Myocyte (in vitro differentiated cells): ENCODE data around the gene INAFM2. TPM values are rescaled to one million over a fixed set of nuclear protein-coding genes. Genes with fewer than 3 reads are reported as not detected.
A peak's percentile ranks its signal among the peaks of the same experiment; 100 is the strongest.

Experiments used
- DNase-seq: peaks from one replicate; pipeline ENCODE4 v3.0.0-alpha.2; 2012; ENCODE audit warnings: low read depth
- total RNA-seq: library from RNA; depleted of rRNA; stranded (reverse); fragments of >200 nt; gene quantifications from 2 replicates; pipeline ENCODE4 v1.2.3, GENCODE V29; 2014

The INAFM2 gene
- total RNA-seq, 1 donor from 2014 or later, result 40.5 TPM

DNA sequence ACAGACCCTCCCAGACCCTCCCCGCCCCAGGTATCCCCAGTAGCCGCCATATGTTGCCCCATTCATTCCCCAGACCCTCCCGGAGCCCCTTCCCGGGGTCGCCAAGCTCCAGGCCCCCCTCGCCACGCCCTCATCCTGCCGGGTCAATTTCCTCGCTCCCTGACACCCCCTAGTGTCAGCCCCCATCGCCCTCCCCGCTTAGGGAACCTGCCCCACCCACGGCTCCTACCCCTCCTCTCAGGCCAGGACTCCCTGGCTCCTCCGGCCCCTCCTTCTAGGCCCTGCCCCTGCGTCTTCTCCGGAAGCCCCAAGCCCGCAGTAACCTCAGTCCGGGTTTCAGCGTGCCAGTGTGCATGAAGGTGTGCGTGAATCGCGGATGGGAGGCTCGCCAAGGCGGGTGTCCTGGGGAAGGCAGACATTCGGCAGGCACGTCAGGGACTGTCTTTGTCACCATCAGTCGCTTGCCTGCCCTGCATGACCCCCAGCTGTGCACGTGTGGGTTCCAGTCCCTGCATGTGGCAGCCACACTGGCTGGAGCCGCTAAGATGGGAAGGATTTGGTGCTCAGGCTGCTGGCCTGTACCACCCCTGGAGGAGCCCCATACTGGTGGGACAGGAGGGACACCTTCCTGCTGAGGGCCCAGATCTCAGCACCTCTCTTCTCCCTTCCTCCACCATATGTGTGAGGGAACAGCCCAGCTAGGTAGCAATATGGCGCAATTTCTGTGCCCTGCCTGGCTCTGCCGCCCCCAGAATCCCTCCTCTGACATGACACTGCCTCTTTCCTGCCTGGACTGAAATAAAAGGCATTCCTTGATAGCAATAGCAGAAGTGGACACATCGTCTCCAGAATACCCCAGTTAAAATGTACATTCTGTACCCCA lies 35.2 kb downstream of the INAFM2 start:
- DNase-seq, result no peak

DNA sequence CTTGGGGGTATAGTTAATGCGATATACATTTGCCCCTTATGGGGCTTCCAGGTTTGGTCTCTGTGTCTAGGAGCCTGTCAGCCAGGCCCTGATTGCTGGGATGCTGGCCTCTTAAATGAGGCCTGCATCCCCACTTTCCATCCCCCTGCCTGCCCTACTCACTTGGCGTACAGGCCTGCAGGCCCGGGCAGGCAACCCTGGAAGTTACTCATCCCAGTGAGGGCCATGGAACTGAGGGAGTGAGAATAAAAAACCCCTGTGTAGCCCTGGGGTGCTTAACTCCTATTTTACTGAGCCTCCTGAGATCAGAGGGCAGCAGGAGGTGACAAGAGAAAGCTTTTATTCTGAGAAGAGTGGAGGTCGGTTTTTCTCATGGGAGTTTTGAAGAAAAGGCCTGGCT lies 36.5 kb downstream of the INAFM2 start:
- no peak for DNase-seq

DNA sequence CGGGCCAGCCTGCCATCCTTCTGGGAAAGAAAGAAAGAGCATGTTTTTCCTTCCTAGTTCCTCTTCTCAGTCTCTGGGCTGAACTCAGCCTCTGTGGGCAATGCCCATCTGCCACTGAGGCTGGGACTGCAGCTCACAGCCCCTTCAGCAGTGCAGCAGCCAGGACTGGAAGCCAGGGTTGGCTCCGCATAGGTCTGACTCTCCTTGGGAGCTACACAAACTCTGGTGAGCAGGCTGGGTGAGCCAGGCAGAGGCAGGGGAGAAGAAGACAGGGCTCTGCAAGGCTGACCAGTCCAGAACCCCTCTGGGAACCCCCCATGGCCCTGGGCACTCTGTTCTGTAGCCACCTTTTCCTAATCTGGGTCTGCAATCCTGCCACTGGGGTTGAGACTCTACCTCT lies 38.1 kb downstream of the INAFM2 start:
- DNase-seq, result no peak

DNA sequence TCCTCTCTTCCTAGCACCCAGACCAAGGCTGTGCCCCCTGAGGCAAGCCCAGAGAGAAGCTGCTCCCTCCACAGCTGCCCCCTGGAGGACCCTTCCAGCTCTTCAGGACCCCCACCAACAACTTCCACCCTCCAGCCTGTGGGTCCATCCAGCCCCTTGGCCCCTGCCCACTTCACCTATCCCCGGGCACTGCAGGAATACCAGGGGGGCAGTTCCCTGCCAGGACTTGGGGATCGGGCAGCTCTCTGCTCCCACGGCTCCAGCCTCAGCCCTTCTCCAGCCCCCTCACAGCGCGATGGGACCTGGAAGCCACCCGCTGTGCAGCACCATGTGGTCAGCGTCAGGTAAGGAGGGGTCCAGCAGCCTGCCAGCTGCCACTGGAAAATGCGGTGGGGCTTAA lies 40.1 kb downstream of the INAFM2 start:
- DNase-seq, result no peak

DNA sequence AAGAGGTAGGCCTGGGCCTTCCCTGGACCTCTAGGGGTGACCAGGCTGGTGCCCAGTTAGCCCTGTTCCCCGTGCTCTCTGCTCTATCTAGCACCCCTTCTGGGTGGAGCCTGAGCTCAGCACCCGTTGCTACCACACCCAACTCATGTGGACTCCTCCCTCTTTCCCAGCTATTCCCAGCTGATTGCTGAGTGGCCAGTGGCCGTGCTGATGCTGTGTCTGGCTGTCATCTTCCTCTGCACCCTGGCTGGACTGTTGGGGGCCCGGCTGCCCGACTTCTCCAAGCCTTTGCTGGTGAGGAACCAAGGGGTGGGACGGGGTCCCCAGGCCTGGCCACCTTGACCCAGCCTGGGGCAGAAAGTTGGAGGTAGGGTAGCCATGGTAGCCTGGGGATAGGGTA lies 40.8 kb downstream of the INAFM2 start:
- DNase-seq, result no peak

DNA sequence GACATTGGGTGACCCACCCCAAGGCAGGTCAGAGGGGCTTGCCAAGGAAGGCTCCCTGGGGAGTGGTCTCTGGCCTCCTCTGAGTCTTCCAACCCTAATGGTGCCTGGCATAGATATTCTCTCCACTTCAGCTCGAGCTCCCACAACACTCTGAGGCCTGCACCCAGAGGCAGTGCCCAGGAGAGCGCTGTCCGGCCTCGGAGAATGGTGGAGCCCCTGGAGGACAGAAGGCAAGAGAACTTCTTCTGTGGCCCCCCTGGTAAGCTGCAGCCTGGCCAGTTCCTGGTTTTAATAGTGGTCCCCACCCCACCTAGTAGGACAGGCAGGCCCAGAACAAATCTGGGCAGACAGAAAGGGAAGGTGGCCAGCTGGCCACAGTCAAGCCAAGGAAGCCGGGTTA lies 41.5 kb downstream of the INAFM2 start:
- DNase-seq, result no peak

DNA sequence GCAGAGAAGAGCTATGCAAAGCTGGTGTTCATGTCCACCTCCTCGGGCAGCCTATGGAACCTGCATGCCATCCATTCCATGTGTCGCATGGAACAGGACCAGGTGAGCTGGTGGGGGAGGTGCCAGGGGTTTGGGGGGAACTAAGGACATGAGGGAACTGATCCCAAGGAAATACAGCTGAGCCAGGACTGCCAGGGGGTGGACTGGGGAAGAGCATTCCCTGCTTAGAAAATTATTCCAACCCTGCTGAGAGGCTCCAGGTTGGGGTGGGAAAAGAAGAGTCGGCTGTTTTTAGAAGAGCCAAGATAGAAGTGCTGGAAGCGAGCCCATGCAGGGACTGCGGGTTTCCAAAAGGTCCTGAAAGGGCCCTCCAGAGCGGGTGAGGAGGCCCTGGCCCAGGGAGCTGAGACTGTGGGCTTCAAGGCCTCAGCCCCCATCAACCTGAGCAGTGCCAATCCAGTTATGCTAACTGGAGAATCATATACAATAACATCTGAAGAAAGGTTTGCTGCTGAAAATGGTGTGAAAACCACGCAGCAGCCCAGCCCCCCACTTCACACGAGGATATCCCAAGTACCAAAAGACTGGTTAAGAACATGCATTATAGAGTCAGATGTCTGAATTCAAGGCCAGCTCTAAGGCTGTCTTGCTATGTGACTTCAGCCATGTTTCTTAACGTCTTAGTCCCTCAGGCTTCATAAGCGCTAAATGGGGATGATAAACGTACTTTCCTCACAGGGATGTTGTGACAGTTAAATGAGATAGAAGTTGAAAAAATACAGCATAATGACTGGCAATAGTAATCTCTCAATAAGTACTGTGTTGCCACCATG lies 42.3 kb downstream of the INAFM2 start:
- DNase-seq, result no peak

DNA sequence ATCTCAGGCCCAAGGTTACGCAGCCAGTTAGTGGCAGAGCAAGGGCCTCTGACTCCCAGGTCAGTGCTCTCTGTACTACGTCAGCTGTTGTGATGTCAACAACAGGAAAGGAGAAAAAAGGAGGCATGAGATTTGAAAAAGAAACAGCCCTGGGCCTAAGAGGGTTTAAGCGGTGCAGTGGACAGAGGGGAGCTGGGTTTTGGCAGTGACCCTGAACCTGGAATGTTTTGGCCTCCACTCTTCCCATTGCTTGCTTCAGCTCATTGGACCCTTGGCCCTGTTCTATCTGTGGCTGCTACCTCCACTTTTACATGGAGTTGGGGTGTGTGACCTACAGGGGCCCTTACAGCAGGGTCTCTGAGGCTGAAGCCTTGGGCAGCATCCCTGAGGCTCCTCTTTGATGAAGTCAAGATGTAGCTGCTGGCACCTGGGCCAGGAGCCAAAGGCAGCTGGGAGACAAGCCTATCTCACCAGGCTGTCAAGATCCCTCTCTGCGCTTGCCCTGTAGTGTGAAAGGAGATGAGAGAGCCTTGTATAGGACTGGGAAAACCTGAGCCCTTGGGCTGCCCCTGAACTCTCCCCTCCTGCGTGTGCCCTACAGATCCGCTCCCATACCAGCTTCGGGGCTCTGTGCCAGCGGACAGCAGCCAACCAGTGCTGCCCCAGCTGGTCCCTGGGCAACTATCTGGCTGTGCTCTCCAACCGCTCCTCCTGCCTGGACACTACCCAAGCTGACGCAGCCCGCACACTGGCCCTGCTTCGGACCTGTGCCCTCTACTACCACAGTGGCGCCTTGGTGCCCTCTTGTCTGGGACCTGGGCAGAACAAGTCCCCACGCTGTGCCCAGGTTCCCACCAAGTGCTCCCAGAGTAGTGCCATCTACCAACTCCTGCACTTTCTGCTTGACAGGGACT lies 43.2 kb downstream of the INAFM2 start:
- DNase-seq, result no peak

DNA sequence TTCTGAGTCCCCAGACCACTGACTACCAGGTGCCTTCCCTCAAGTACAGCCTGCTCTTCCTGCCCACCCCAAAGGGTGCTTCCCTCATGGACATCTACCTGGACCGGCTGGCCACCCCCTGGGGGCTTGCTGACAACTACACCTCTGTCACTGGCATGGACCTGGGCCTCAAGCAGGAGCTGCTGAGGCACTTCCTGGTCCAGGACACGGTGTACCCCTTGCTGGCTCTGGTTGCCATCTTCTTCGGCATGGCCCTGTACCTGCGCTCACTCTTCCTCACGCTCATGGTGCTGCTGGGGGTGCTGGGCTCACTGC lies 43.8 kb downstream of the INAFM2 start:
- DNase-seq, result no peak

DNA sequence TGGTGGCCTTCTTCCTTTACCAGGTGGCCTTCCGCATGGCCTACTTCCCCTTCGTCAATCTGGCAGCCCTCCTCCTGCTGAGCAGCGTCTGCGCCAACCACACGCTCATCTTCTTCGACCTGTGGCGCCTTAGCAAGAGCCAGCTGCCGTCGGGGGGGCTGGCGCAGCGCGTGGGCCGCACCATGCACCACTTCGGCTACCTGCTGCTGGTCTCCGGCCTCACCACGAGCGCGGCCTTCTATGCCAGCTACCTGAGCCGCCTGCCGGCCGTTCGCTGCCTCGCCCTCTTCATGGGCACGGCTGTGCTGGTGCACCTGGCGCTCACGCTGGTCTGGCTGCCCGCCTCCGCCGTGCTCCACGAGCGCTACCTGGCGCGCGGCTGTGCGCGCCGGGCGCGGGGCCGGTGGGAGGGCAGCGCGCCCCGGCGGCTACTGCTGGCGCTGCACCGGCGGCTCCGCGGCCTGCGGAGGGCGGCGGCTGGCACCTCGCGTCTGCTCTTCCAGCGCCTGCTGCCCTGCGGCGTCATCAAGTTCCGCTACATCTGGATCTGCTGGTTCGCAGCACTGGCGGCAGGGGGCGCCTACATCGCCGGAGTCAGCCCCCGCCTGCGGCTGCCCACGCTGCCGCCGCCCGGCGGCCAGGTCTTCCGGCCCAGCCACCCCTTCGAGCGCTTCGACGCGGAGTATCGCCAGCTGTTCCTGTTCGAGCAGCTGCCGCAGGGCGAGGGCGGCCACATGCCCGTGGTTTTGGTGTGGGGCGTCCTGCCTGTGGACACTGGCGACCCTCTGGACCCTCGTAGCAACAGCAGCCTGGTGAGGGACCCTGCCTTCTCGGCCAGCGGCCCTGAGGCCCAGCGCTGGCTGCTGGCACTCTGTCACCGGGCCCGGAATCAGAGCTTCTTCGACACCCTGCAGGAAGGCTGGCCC lies 44.5 kb downstream of the INAFM2 start:
- DNase-seq, result peak; percentile 92

DNA sequence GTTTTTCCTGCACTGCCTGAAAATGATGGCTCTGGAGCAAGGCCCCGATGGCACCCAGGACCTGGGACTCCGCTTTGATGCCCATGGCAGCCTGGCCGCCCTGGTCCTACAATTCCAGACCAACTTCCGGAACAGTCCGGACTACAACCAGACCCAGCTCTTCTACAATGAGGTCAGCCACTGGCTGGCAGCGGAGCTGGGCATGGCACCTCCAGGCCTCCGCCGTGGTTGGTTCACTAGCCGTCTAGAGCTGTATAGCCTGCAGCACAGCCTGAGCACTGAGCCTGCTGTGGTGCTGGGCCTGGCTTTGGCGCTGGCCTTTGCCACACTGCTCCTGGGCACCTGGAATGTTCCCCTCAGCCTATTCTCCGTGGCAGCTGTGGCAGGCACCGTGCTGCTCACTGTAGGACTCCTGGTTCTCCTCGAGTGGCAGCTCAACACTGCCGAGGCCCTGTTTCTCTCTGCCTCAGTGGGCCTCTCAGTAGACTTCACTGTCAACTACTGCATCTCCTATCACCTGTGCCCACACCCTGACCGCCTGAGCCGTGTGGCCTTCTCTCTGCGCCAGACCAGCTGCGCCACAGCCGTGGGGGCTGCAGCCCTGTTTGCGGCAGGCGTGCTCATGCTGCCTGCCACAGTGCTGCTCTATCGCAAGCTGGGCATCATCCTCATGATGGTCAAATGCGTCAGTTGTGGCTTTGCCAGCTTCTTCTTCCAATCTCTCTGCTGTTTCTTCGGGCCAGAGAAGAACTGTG lies 45.4 kb downstream of the INAFM2 start:
- no peak for DNase-seq

DNA sequence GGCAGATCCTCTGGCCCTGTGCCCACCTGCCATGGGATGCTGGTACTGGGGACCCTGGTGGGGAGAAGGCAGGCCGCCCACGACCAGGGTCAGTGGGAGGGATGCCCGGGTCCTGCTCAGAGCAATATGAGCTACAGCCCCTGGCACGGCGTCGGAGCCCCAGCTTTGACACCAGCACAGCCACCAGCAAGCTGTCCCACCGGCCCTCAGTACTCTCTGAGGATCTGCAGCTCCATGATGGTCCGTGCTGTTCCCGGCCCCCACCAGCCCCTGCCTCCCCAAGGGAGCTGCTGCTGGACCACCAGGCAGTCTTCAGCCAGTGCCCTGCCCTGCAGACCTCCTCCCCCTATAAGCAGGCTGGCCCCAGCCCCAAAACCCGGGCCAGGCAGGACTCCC lies 46.0 kb downstream of the INAFM2 start:
- no peak for DNase-seq

DNA sequence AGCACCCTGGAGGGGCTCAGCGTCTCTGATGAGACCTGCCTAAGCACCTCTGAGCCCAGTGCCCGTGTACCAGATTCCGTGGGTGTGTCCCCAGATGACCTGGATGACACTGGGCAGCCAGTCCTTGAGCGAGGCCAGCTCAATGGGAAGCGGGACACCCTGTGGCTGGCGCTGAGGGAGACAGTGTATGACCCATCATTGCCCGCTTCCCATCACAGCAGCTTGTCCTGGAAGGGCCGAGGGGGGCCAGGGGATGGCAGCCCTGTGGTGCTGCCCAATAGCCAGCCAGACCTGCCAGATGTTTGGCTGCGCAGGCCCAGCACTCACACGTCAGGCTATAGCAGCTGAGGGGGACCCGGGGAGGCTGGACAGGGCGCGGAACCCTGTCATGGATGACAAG lies 46.5 kb downstream of the INAFM2 start:
- DNase-seq, result no peak

DNA sequence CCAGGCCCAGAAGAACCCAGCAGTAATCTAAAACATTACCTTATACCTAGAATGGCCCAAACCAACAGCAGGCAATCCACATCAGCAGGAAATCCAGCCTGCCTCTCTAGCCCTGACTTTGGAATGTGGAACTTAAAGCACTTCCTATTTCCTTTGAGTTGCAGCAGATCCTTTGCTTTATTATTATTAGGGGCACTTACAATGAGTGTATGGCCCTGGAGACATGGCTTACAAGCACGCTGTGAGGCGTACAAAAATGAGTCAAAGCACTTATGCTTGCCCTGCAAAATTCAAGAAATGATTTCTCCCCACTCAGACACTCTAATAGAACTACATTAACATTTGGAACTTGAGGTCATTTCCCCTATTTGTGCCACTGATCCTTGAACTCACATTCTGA lies 49.5 kb downstream of the INAFM2 start:
- no peak for DNase-seq

Other genes starting within 250 kb of the INAFM2 start
- 7.4 and 10.4 TPM in 2 replicates for gene BMF, start 214.8 kb upstream of the INAFM2 start, total RNA-seq
- 1.8 and 2.1 TPM in 2 replicates for gene BUB1B, start 162.6 kb upstream of the INAFM2 start, total RNA-seq
- gene PAK6, start 84.6 kb upstream of the INAFM2 start, total RNA-seq, result 0.21 and 0.48 TPM in 2 replicates
- 0.42 TPM in 1 of 2 replicates, not detected in the other for gene ANKRD63, start 40.6 kb upstream of the INAFM2 start, total RNA-seq
- 0.99 and 1.4 TPM in 2 replicates for gene PLCB2, start 15.8 kb upstream of the INAFM2 start, total RNA-seq
- 30.1 and 41.6 TPM in 2 replicates for gene CCDC9B, start 17.2 kb downstream of the INAFM2 start, total RNA-seq
- gene PHGR1, start 27.3 kb downstream of the INAFM2 start, total RNA-seq, result not detected in 2 replicates
- 1.6 and 3.5 TPM in 2 replicates for gene DISP2, start 34.5 kb downstream of the INAFM2 start, total RNA-seq
- gene KNSTRN, start 59.0 kb downstream of the INAFM2 start, total RNA-seq, result 72.4 and 72.8 TPM in 2 replicates
- 57.0 and 69.3 TPM in 2 replicates for gene IVD, start 82.1 kb downstream of the INAFM2 start, total RNA-seq
- 10.6 and 11.1 TPM in 2 replicates for gene BAHD1, start 117.3 kb downstream of the INAFM2 start, total RNA-seq
- gene CHST14, start 147.3 kb downstream of the INAFM2 start, total RNA-seq, result 14.5 and 15.6 TPM in 2 replicates
- 10.4 and 11.4 TPM in 2 replicates for gene CCDC32, start 241.3 kb downstream of the INAFM2 start, total RNA-seq
- 5.9 and 11.7 TPM in 2 replicates for gene RPUSD2, start 245.6 kb downstream of the INAFM2 start, total RNA-seq